Uterine smooth muscle cell (primary cell): Measurements from ENCODE around the gene PLA2G1B. TPM values are rescaled to one million over a fixed set of nuclear protein-coding genes. Genes with fewer than 3 reads are reported as not detected.

Experiments used
- total RNA-seq: library from RNA; depleted of rRNA; stranded (reverse); fragments of >200 nt; gene quantifications from 2 replicates; pipeline ENCODE4 v1.2.3, GENCODE V29; 2014

The PLA2G1B gene
- not detected in 2 replicates for total RNA-seq

DNA sequence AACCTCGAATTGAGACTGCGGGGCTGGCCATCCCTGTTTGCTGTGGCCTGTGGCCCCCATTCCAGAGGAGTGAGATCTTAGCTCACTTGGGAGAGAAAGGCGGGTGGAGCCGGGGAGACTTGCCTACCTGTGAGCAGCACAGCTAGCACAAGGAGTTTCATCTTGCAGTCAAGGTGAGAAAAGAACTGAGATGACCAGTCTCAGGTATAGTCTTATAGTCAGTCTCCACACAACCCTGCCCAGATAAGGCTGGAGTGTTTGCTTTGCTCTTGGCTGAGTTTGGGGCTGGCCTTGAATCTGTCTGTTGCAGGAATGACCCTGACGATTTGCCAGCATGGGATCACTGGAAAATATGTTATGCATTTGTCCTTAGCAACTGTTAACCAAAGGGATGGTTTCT is at the start of gene PLA2G1B:
PLA2G1B (minus strand) TSS at position 187 of the 400 bp plus-strand sequence; CDS start at position 161, 26 bp downstream.

DNA sequence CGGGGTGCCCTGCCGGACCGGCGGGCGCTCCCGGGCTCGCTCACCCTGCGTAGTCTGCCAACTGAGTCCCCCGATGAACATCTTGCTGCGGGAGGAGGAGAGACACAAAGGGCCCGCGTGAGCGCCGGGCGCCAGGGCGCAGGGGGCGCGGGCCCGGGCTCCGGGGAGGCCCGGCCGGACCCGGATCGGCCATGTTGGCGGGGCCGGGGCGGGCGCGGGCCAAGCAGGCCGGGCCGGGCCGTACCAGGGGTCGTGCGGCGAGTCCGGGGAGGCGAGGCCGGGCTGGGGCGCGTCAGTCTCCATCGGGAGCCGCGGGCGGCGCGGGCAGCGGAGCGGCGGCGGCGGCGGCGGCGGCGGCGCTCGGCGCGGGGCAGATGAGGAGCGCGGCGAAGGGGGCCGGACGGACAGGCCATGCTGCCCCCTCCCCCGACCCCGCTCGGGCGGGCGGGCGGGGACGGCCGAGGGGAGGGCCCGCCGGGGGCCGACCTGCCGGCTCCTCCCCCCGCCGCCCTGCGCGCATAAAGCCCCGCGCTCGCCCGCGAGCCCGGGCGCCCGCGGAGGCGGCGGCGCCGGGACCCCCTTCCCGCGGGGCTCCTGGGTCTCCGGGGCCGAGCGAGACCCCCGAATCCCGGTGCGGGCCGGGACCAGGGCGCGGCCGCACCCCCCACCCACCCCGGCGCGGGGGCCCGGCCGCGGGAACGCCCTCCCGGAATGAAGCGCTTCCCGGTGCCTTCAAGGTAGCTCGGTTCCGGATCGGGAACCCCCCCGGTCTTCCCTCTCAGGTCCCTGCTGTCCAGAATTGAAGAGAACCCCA is 41.4 kb upstream of the PLA2G1B start, which contains the start of gene MSI1:
MSI1 (minus strand) TSS at position 376 of the 814 bp plus-strand sequence; CDS start at position 303, 73 bp downstream.

DNA sequence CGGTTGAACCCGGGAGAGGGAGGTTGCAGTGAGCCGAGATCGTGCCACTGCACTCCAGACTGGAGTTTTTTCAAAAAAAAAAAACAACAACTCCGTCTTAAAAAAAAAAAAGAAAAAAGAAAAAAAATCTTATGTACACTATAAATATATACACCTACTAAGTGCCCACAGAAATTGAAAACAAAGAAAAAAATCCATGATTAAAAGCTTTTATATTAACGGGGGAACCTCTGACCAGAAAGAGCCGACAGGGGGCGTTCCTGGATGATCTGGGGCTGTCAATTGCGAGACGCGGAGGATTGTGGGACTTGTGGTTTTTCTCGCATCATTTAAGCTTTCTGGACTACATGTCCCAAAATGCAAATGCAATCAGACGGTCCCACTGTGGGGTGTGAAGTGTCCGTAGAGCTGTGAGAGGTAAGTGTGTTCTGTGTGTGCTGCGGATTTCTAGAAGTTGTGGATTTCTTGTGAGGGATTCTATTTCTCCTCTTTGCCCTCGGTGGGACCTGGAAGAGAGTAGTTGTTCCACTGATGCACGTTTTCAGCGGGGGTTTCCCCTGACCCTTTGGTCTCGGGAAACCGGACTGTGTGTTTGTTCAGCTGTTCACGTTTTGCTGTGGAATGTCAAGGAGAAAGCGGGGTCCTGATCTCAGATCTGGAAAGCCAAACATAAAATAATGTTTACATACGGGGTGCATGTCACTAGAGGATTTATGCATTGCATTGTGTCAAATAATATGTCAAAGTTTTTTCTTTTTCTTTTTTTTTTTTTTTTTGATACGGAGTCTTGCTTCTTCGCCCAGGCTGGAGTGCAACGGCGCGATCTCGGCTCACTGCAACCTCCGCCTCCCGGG is 25.4 kb downstream of the PLA2G1B start, which contains the start of gene SIRT4:
SIRT4 (plus strand) TSS at position 360 of the 854 bp plus-strand sequence. CDS start 1,241 bp downstream, outside the sequence.

DNA sequence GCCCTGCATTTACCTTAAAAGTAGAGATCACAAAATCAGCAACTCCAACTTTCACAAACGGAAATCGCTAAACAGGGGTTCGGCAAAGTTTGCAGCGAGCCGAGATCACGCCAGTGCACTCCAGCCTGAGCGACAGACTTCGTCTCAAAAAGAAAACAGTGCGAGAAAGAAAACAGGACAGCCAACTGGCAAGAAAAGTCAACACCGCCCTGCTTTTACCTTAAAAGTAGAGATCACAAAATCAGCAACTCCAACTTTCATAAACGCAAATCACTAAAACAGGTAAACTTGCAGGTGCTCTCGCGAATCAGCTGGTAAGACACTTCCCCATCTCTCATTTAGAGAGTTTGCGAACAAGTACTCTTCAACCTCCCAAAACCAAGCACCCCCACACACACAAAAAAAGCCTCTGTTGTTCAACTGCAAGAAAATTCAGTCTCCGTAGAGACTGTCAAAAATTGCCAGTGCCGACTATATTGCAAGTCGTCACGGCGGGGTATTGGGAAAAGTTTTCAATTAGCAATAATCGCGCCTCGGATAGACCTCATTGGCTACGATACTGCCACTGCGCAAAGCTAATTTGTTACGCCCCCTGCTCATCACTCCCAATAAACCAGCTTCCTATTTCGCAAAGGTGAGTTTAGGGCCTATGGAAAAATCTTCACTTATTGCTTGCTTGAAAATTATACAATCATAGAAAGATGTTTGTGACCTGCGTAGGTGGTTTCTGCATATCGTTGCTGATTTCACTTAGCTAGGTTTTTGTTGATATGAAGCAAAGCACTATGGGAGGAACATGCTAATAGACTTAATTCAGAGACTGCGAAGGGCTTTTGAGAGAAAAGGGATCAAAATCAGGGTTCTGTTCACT is 34.7 kb downstream of the PLA2G1B start, which contains the start of gene RNU4-1:
RNU4-1 (minus strand) TSS at position 577 of the 871 bp plus-strand sequence.

Other genes starting within 250 kb of the PLA2G1B start
- 28.0 and 39.1 TPM in 2 replicates for gene RAB35, start 211.0 kb downstream of the PLA2G1B start, total RNA-seq
- 118 and 131 TPM in 2 replicates for gene GCN1, start 133.1 kb downstream of the PLA2G1B start, total RNA-seq
- gene RPLP0, start 126.7 kb downstream of the PLA2G1B start, total RNA-seq, result 3,461 and 4,144 TPM in 2 replicates
- gene PXN, start 62.0 kb downstream of the PLA2G1B start, total RNA-seq, result 35.5 and 74.6 TPM in 2 replicates
- gene RNU4-2, start 35.9 kb downstream of the PLA2G1B start, total RNA-seq, result under 0.01 and 1,000 TPM in 2 replicates
- gene RNU4-1, start 34.5 kb downstream of the PLA2G1B start, total RNA-seq, result under 0.01 and 1,458 TPM in 2 replicates
- 0.66 and 2.4 TPM in 2 replicates for gene SIRT4, start 25.5 kb downstream of the PLA2G1B start, total RNA-seq
- gene MSI1, start 41.4 kb upstream of the PLA2G1B start, total RNA-seq, result 0.11 TPM in 1 of 2 replicates, not detected in the other
- 464 and 504 TPM in 2 replicates for gene COX6A1, start 110.3 kb upstream of the PLA2G1B start, total RNA-seq
- gene TRIAP1, start 118.6 kb upstream of the PLA2G1B start, total RNA-seq, result 20.4 and 21.9 TPM in 2 replicates
- gene GATC, start 118.7 kb upstream of the PLA2G1B start, total RNA-seq, result 20.5 and 24.0 TPM in 2 replicates
- gene SRSF9, start 142.0 kb upstream of the PLA2G1B start, total RNA-seq, result 207 and 311 TPM in 2 replicates
- gene DYNLL1, start 168.3 kb upstream of the PLA2G1B start, total RNA-seq, result 258 and 322 TPM in 2 replicates
- 28.9 and 34.3 TPM in 2 replicates for gene COQ5, start 201.4 kb upstream of the PLA2G1B start, total RNA-seq
- 133 and 137 TPM in 2 replicates for gene RNF10, start 206.6 kb upstream of the PLA2G1B start, total RNA-seq